Glomerular endothelial cell (primary cell): ENCODE results near the gene SH3BP5. TPM values are rescaled to one million over a fixed set of nuclear protein-coding genes. Genes with fewer than 3 reads are reported as not detected.

Experiments
- DNase-seq: peaks from one replicate; pipeline ENCODE4 v3.0.0-alpha.2; 2011; ENCODE audit warnings: low read depth, low spot score; ENCODE audit errors: extremely low read depth
- total RNA-seq: library from RNA; depleted of rRNA; stranded (reverse); fragments of >200 nt; gene quantifications from 2 replicates; pipeline ENCODE4 v1.2.3, GENCODE V29; 2015

The SH3BP5 gene
- total RNA-seq, 1 donor from 2014 or later, result 204 TPM

DNA sequence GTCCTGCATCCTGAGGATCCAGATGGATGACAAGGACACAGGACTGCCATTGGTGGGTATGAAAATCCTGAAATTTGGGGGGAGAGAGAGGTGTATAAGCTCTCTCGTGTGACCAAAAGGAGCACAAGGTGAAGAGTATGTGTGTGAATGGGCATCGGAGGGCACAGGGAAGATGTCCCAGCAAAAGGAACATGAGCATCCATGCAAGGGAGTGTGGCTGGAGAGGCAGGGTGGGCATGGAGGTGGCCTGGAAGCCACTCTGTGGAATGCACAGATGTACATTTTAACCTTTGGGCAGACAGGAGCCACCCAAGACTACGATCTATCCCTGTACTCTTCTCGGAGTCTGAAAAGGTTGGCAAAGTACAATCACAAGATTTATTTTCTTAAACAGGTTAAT is 71.9 kb downstream of the SH3BP5 start:
- DNase-seq, result no peak

DNA sequence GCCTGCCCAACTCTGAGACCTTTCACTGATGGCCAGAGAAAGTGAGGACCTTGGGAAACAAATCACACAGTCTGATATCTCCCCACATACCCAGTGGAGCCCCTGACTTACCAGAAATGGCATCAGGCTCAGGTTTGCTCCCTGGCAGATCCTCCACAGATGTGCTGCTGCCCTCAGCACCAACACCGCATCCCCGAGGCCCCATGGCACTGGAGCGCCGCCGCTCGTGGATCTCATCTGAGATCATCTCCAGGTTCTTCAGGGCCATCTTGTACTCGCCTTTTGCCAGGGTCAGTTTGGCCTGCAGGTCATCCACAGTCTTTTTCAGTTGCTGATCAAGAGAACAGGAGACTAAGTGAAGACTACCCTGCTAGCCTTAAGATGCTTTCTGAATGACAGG is 73.7 kb downstream of the SH3BP5 start:
- no peak for DNase-seq

DNA sequence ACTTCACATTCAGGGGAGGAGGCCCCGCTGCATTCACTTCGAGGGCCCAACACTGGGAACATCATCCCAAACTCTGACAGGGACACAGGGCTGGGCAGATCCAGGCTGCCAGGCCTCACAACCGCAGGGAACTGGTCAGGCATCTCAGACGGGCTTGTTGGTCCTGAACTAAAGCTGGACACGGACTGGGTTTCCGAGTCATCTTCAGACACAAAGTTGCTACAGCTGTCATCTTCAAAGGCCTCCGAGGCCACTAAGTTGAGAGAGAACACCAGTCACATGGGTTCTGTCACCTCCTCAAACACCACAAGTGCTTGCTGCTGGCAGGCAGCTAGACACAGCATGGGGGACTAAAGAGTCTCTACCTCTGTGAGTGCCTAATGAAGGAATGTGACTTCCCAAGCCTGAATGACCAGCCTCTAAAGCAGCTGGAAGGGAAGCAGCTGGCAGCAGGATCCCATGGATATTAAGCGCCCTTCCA is 75.5 kb downstream of the SH3BP5 start:
- DNase-seq, result no peak

DNA sequence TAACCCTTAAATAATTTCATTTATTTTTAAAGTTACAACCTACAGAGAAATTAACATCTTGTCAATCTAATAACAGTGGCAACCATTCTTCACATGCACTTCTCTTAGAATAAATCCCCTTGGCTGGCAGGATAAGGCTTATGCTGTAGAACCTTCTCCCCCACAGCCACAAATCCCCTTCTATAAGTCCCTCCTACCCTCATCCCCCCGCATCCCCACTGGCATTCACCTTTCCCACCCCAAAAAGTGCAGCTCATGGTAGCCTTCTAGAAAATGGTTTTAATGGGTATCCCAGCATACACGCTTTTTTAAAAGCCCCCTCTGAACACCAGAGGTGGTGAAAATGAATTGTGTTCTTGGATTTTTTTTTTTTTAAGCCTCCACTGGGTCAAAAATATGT is 77.2 kb downstream of the SH3BP5 start:
- DNase-seq, result no peak

DNA sequence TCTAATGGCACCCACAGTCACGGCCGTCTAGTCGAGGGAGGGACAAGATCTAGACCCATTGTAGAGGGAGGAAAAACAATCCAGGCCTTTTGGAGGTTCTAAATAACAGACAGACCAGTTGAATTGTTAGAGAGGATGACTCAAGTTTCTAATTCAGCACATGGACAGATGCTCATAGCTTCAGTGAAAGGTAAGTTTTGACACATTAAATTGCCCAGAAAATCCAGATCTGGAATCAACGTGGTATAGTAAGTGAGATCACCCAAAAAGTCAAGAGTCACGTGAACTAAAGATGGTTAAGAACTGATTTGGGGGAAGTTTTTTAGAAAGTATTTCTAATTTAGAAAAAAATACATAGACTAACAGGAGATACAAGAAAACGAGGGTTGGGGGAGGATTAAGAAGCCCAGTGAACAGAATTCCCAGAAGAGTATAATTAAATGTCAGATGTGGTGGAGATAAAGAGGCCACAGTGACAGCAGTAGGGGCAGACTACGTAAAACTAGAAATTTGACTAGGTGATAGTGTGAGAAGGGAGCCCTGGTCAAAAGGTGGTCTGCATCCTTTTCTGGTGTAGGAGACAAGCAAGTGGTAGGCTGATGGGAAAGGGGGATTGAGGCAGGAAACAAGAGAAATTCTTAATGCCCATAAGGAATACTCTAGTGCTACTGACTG is 79.2 kb downstream of the SH3BP5 start:
- no peak for DNase-seq

DNA sequence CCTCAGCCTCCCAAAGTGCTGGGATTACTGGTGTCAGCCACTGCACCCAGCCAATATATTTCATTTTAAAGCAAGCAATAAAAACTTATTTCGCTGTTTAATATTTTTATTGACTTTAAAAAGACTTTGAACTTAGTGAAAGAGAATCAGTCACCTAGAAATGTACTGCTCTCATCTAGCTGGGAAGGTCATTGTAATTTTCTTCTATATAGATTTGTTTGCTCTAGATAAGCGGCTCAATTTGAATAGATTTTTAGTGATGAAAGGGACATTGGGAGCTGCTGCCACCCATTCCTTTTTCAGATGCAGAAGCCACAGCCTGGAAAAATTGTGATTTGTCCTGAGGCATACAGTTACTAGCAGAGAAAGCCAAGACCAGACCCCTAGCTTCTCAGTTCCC is 86.2 kb downstream of the SH3BP5 start:
- DNase-seq, result no peak

DNA sequence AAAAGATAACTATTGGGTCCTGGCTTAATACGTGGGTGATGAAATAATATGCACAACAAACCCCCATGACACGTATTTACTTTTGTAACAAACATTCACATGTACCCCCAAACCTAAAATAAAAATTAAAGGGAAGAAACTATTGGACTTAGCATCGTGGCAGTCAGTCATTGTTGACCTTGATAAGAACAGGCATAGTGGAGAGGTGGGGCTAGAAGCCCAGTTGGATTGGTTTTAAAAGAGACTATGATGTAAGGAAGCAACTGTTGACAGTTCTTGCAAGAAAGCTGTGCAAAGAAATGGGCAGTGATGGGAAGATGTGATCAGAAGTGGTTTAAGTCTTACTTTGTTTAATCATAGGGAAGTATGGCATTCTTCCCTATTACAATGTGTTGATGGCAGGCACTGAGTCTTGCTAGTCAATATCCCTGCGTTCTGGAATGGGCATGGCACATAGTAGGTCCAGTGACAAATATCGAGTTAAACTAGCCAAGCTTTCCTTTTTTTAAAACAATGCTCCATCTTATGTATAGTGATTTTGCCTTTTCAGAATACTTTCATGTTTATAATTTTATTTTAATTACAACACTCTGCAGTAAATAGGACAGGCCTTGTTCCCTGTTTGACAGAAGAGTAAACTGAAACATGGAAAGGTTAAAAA is 88.4 kb downstream of the SH3BP5 start:
- no peak for DNase-seq

DNA sequence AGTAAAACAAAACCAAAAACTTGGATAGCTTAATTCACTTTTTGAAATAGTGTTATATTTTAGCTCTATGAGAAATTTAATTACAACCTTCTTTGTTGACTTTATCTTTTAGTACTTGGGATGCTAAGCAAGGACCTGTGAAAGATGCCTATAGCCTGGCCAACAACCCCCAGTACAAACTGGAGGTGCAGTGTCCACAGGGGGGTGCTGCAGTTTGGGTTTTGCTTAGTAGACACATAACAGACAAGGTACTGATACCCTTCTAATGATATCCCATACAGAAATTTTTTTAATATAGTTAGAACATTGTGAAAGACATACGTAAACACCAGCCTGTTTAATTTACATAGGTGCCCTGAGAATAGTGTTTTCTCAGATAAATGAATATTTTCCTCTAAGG is 91.0 kb downstream of the SH3BP5 start:
- DNase-seq, result no peak

DNA sequence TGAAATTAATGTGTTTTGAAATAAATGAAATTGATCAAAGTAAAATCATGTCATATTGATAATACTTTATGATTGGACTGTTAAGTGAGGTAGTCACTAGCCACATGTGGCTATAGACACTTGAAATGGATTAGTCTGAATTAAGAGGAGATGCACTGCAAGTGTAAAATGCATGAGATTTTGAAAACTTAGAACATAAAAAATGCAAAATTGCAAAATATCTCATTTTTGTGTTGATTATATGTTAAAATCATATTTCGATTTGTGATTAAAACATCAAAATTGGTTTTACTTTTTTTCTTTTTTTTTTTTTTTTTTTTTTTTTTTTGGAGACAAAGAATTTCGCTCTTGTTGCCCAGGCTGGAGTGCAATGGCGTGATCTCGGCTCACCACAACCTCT is 103.1 kb downstream of the SH3BP5 start:
- no peak for DNase-seq

DNA sequence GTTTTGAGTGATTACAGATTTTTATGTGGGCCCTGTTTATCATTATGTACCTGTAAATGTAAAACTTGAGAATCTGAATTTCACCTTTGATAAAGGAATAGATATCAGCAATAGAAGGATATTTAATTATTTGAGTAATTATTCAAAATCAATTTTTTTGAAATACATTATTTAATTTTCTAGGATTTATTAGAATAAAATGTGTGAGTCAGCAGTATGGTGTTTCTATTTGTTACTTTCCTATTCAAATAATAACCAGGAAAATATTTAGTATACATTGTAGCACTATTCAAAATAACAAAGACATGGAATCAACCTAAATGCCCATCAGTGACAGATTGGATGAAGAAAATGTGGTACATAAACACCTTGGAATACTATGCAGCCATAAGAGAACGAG is 104.2 kb downstream of the SH3BP5 start:
- no peak for DNase-seq

DNA sequence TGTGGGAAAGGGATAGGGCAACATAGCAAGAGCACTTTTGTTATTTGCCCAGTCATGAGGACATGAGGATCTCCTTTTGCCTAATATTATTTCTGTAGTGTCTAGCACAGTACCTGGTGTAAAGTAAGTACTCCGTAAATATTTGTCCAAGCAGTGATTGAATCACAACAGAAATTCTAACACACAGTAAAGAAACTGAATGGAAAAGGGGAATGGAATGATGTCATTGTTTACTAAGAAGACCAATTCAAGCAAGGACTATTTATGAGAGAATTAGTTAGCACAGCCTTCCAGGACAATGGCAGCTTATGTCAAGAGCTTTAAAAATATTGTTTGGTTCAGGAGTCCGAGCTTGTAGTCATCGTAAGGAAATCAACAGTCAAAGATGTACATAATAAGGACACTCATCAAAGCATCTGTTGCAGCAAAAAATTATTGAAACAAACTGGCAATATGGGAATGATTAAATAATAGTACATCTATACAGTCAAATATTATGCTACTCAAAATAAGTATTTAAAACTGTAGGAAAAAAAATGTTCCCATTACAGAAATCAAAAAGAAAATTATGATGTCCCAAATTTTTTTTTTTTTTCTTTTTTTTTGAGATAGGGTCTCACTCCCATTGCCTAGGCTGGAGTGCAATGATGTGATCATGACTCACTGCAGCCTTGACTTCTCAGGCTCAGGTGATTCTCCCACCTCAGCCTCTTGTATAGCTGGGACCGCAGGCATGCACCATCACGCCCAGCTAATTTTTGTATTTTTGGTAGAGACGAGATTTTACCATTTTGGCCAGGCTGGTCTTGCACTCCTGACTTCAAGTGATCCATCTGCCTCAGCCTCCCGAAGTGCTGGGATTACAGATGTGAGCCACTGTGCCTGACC is 108.5 kb downstream of the SH3BP5 start:
- DNase-seq, result no peak

DNA sequence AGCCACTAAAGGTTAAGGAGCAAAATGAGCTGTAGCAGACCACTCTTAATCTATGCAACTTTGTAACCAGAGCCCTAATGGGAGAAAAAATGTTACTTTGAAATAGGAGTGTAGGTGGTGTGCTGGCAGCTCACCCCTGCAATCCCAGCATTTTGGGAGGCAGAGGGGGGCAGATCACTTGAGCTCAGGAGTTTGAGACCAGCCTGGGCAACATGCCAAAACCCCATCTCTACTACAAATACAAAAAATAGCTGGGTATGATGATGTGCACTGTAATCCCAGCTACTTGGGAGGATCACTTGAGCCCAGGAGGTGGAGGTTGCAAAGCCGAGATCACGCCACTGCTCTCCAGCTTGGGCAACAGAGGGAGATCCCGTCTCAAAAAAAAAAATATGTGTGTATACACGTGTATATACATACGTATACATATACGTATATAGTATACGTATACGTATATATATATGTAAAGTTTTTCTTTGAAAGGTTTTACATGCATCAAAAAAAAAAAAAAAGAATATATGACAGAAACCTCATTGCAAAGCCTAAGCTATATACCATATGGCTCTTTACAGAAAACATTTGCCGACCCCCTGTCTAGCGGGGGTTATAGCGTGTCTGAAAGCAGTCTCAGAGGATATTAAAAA is 110.7 kb downstream of the SH3BP5 start:
- DNase-seq, result no peak

DNA sequence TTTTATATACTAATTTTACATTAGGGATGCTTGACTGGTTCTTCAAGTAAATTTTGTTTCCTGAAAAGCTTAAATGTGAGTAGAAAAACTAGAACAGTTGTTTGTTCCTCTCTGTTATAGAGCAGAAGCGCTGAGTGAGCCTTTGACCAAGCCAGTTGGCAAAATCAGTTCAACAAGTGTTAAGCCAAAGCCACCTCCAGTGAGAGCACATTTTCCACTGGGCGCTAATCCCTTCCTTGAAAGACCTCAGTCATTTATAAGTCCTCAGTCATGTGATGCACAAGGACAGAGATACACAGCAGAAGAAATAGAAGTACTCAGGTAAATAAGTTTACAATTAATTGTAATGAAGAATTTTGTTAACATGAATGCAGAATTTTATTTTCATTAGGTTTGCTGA is 111.7 kb downstream of the SH3BP5 start:
- DNase-seq, result no peak

DNA sequence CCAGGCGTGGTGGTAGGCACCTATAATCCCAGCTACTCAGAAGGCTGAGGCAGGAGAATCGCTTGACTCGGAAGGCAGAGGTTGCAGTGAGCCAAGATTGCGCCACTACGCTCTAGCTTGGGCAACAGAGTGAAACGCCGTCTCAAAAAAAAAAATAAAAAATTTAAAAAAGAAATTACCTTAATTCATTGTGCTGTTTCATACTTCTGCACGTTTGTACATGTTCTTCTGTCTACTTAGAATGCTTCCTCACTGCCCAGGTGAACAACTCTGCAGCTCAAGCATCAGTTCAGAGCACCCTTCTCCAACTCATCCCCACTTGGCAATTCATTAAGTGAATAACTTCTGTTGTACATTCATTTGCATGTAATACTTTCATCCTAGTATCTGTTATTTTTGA is 112.3 kb downstream of the SH3BP5 start:
- no peak for DNase-seq

DNA sequence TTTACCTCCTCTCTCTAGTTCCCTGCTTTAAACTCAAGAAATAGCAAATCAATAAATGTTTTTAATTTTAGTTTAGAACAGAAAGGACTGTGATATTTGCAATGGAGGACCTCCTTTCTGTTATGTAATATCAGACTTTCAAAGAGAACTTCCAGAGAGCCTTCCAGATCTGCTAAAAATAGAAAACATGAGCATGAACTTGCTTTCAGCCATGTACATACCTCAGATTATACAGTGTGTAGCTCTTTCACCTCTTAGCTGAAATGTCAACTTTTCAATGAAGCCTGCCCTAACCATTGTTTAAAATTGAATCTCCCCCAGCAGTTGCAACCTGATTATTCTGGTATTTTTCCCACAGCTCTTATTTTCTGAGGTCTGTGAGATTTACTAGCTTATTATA is 113.7 kb downstream of the SH3BP5 start:
- no peak for DNase-seq

DNA sequence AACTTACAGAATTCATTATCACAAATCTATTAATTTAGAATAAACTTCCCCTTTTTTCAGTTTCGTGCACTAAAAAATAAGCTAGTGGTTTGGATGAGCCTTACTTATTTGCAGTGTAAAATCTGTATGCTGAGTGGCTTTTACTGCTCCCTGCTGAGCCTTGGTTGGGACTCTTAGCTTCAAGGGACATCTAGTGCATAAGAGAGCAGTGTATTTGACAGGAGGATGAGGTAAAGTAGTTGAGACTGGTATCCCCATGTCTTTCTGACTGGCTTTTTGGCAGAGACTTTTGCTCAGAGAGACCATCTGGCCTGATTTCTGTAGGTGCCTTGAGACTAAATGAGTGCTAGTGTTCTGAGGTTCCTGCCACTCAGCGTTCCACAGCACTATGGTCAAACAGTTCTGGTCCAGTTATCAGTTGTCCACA is 114.5 kb downstream of the SH3BP5 start:
- DNase-seq, result no peak

DNA sequence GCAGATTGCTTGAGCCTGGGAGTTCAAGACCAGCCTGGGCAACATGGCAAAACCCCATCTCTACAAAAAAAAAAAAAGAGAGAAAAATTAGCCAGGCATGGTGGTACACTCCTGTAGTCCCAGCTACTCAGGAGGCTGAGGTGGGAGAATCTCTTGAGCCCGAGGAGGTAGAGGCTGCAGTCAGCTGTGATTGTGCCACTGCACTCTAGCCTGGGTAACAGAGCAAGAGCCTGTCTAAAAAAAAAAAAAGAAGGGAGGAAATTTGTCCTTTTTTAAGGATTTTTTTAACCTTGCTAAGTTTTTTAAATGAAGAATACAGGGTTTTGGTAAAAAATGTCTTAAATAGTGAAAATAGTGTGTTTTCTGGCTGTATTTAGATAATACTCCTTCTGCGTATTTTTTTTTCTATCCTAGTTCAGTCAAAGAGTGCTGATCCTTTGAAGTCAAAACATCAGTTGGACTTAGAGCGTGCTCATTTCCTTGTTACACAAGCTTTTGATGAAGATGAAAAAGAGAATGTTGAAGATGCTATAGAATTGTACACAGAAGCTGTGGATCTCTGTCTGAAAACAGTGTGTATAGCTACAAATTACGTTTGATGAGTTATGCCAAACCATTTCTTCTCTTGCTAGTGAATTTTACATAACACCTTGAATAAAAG is 115.2 kb downstream of the SH3BP5 start:
- DNase-seq, result no peak

DNA sequence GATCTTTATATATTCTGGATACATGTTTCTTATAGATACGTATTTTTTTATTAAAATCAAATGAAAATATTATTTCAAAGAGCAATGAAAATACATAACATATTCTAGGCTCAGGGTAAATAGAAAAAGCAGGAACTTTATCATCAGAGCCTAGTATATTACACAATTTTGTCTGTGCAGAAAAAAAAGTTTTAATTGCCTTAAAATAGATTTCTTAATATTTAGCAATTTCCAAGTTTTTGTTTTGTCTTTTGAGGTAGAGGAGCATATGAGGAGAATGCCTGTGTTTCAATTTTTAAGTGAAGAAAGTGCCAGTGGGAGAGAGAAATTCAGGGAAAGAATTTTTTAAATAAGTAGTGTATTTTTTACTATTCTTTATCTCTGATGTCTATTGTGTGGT is 115.9 kb downstream of the SH3BP5 start:
- DNase-seq, result no peak

DNA sequence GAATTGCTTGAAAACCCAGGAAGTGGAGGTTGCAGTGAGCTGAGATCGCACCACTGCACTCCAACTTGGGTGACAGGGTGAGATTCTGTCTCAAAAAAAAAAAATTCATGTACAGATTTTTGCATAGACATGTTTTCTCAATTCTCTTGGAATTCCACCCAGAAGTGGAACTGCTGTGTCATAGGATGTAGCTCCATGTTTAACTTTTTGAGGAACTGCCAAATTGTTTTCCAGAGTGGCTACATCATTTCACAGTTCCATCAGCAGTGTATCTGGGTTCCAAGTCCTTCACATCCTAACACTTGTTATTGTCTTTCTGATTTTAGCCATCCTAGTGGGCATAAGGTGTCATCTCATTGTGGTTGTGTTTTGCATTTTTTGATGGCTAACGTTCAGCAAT is 116.4 kb downstream of the SH3BP5 start:
- no peak for DNase-seq

DNA sequence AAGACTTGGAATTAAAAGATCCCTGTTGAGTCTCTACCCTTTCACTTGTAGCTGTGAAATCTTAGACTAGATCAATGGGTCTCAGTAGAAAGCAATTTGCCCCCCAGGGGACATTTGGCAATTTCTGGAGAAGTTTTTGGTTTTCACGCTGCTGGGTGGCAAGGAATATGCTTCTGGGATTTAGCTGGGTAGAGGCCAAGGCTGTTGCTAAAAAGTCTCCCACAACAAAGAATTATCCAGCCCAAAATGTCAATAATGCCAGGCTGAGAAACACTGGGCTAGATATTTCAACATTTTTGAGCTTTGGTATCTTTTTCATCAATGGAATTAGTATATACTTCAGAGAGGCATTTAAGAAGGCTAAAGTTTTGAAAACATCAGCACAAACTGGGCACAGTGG is 117.6 kb downstream of the SH3BP5 start:
- DNase-seq, result no peak

DNA sequence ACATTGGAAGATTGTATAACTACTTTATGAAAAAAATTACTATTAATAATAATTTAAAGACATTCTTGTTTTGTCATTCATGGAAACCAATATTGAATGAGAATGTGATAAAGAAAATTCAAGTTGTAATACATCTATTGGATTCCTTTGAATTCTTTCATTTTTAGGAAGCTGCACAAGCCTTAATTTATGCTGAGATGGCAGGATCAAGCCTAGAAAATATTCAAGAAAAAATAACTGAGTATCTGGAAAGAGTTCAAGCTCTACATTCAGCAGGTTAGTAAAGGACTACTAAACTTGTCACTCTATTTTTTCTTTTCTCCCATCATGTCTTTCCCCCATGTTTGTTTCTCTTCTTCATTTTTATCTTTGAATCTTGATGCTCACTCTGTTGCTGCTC is 120.4 kb downstream of the SH3BP5 start:
- no peak for DNase-seq
